GM23338 (cell line): ENCODE measurements around the gene GUCY1A1. TPM values are rescaled to one million over a fixed set of nuclear protein-coding genes. Genes with fewer than 3 reads are reported as not detected.

Experiments
- CREB1 ChIP-seq: fragments of 250-450 bp; sonication (Bioruptor Pico); IDR thresholded peaks from 2 replicates; pipeline ENCODE4 v1.5.0; 2020; ENCODE audit warnings: low read depth, mild to moderate bottlenecking, moderate library complexity
- CTCF ChIP-seq, 2 experiments: fragments of 200-600 bp in 1 of 2; sonication (generic) in 1 of 2; conservative IDR thresholded peaks; 2 replicates each; pipeline versions ENCODE4 v1.5.1 to v1.6.1; 2016 to 2017; ENCODE audit warnings: antibody characterized with exemption in 2 of 2, low read depth in 2 of 2, mild to moderate bottlenecking in 2 of 2, moderate library complexity in 1 of 2
- ZNF114 ChIP-seq: fragments of 250-450 bp; sonication (Bioruptor Pico); IDR thresholded peaks from 2 replicates; pipeline ENCODE4 v1.5.0; 2020; ENCODE audit warnings: mild to moderate bottlenecking, moderate library complexity
- ZNF462 ChIP-seq: fragments of 250-450 bp; sonication (Bioruptor Pico); IDR thresholded peaks from 2 replicates; pipeline ENCODE4 v1.5.0; 2020; ENCODE audit warnings: mild to moderate bottlenecking, moderate library complexity
- polyA plus RNA-seq: library from polyadenylated mRNA; unstranded; fragments of >200 nt; fragmentation: Nextera tagmentation; extraction: Ambion mirVana; gene quantifications from 2 replicates; pipeline ENCODE4 v1.2.1, GENCODE V29; 2016
- total RNA-seq: library from RNA; depleted of rRNA; stranded (reverse); fragments of >200 nt; shearing (Covaris generic); gene quantifications from 2 replicates; pipeline ENCODE4 v1.2.3, GENCODE V29; 2014
- TF ChIP-seq, protein P1 (sequence below): IDR thresholded peaks from one replicate; pipeline ENCODE4 v1.6.1; 2018; ENCODE audit warnings: antibody characterized with exemption; ENCODE audit not compliant: unreplicated experiment

Gene GUCY1A1
- total and polyA plus RNA-seq, 2 experiments from 2014 or later, result not detected

DNA sequence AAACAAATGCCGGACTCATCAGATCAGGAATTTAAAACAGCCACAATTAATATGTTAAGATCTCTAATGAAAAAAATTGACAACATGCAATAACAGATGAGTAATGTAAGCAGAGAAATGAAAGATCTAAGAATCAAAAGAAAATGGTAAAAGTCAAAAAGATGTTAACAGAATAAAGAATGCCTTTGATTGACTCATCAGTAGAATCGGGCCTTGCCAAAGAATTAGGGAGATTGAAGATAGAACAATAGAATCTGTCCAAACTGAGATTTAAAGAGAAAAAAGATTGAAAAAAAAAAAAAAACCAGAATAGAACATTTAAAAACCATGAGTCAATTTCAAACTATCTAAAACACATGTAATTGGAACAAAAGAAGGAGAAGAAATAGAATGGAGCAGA, 25.9 kb upstream of the GUCY1A1 start (continued):
- TF ChIP-seq ZNF462 (CRISPR knock-in tag) (no peak), ZNF114 (CRISPR knock-in tag) (no peak), CTCF (conservative IDR thresholded peaks at IDR 0.05; ENCODE audit: low read depth in 2 of 2) (no peak), CREB1 (CRISPR knock-in tag) (no peak)
- TF ChIP-seq, protein P1, sequence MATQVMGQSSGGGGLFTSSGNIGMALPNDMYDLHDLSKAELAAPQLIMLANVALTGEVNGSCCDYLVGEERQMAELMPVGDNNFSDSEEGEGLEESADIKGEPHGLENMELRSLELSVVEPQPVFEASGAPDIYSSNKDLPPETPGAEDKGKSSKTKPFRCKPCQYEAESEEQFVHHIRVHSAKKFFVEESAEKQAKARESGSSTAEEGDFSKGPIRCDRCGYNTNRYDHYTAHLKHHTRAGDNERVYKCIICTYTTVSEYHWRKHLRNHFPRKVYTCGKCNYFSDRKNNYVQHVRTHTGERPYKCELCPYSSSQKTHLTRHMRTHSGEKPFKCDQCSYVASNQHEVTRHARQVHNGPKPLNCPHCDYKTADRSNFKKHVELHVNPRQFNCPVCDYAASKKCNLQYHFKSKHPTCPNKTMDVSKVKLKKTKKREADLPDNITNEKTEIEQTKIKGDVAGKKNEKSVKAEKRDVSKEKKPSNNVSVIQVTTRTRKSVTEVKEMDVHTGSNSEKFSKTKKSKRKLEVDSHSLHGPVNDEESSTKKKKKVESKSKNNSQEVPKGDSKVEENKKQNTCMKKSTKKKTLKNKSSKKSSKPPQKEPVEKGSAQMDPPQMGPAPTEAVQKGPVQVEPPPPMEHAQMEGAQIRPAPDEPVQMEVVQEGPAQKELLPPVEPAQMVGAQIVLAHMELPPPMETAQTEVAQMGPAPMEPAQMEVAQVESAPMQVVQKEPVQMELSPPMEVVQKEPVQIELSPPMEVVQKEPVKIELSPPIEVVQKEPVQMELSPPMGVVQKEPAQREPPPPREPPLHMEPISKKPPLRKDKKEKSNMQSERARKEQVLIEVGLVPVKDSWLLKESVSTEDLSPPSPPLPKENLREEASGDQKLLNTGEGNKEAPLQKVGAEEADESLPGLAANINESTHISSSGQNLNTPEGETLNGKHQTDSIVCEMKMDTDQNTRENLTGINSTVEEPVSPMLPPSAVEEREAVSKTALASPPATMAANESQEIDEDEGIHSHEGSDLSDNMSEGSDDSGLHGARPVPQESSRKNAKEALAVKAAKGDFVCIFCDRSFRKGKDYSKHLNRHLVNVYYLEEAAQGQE, result no peak
